NCI-H1930 (cell line): Measurements from ENCODE around the gene SEMA6D.

ENCODE experiments used
- DNase-seq, 2 experiments: peaks; one replicate each; lab custom pipeline; 2025; lab: John Stamatoyannopoulos, UW

SEMA6D gene

DNA sequence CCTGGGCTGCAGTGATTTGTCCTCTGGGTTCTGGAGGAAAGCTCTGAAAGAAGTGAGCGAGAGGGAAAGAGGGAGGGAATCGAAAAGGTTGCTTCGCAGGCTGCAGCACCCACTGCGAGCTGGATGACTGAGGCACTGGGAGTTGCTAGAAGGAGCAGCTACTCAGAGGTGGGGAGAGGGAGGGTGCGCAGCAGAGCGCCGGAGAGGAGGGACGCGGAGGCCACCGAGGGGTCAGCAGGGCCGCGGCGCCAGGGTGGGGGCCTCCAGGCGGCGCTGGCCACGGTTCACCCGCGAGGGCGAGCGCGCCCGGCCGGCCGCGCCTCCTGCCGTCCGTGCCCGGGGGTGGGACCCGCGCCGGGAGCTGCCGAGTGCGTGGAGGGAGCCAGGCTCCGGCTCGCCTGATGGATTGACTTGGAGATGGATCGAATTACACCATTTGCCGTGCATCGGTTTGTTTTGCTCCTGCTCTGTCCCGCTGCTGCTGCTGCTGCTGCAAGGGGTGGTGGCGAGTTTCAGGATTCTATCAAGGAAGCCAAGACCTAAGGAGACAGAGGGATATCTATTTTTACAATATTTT, at the start of gene SEMA6D:
Gene SEMA6D (plus strand): TSS at position 470 of the 577 bp plus-strand sequence. CDS start 42,294 bp downstream, outside the sequence.
- DNase-seq, result peak; percentile 57 to 58

- DNase-seq, result no peak
Observed at GRCh38 chr15:47669221-47669620, 48.1 kb upstream of the SEMA6D start.

- DNase-seq, result no peak
Observed at GRCh38 chr15:47670365-47670764, 46.9 kb upstream of the SEMA6D start.

- DNase-seq, result no peak
Observed at GRCh38 chr15:47673232-47673761, 44.0 kb upstream of the SEMA6D start.

DNA sequence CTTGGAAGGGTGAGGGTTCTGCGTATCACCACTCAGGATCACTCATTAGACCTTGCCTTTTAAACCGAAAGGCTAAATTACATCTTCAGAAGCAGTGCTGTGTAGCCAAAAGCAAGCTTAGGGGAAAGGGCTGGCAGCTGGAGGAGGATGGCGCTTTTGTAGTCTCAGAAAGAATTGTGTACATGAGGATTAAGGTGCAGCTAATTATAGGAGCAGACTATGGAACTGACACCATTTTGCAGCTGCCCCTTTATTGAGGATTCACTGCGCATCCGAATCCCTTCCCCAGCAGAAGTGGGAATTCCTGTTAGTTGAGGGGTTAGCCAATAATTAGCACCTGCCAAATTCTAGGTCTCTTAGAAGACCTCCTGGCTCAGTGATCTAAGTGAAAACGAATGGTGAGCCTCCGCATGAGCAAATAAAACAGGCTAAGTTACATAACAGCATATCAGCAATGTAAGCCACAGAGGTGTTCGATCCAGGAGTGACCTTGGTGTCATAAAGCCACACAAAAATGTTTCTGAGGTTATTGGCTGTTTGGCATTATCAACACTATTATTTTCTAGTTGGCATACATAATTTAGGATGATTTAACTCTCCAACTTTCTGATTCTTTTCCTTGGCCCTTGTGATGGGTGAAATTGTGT, 42.6 kb upstream of the SEMA6D start:
- peak; percentile 17 to 40 for DNase-seq

DNA sequence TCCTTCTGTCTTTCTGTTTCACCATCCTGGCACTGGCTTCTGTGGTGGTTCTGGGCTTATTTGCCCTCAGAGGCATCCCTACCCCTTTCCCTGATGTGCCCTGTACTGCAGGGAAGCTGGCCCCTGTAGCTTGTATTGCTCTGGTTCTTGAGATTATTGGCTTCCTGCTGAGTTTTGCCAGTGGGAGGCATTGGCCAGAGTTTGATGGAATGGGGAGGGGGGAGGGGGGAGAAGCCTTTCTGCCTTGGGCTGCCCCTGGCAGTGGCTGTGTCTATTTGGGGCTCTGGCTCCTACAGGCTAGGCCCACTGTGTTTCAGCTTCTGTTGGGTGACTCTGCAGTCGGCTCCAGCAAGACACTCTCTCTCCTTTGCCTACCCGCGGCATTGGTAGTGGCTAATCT, 41.6 kb upstream of the SEMA6D start:
- DNase-seq, result no peak

DNA sequence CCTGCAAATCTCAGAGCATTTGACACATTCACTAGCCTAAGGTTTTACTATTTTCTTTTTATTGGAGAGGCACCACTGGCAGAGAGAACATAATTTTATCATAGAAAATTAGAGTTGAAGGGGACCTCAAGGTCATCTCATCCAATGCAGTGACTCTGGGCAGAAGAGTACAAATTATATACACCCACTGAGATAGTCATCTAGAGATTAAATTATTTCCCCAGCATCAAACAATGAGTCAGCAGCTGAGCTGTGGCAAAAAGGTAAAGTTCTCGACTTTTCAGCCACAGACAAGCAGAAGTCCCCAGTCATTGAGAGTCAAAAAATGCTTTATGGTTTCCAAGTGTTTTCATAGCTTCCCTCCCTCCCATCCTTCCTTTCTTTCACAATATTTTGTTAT, 39.3 kb upstream of the SEMA6D start:
- no peak for DNase-seq

GRCh38 chr15:47682661-47683060, 34.6 kb upstream of the SEMA6D start:
- no peak for DNase-seq

GRCh38 chr15:47685141-47685870, 32.0 kb upstream of the SEMA6D start:
- no peak for DNase-seq

GRCh38 chr15:47688573-47689086, 28.7 kb upstream of the SEMA6D start:
- DNase-seq, result no peak

GRCh38 chr15:47689660-47690059, 27.6 kb upstream of the SEMA6D start:
- no peak for DNase-seq

DNA sequence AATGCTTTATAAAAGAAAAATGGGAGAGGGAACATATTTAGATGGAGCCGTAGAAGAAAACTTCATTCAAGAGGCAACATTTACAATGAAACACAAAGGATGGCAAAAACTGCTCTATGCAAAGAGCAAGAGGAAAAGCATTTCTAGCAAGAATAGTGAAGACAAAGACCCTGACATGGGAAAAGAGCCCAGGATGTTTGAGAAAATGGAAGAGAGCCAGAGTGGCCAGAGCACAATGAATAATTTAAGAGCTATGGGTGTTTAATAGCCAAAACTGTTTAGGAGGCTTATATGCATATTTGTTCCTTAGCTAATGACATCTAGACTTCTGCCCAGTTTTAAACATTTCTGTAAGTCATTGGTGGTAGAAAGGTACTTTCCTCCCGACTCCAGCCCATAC, 25.4 kb upstream of the SEMA6D start:
- DNase-seq, result no peak

DNA sequence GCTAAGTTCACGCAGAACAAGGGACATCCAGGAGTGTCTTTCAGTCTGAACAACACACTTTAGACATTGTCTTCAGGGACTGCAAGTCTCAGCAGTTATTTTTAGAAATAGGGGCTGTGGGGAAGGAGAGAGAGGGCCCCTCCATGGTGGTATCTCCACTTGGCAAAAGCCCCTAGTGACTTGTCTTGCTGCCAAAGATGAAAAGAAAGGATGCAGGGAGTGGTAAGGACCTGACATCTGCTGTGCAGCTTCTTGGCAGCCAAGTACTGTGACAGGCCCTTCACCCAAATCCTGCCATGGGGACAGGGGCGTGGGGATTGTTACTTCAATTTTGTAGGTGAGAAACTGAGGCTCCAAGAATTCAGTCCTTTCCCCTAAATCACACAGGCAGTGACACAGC, 21.0 kb upstream of the SEMA6D start:
- no peak for DNase-seq

DNA sequence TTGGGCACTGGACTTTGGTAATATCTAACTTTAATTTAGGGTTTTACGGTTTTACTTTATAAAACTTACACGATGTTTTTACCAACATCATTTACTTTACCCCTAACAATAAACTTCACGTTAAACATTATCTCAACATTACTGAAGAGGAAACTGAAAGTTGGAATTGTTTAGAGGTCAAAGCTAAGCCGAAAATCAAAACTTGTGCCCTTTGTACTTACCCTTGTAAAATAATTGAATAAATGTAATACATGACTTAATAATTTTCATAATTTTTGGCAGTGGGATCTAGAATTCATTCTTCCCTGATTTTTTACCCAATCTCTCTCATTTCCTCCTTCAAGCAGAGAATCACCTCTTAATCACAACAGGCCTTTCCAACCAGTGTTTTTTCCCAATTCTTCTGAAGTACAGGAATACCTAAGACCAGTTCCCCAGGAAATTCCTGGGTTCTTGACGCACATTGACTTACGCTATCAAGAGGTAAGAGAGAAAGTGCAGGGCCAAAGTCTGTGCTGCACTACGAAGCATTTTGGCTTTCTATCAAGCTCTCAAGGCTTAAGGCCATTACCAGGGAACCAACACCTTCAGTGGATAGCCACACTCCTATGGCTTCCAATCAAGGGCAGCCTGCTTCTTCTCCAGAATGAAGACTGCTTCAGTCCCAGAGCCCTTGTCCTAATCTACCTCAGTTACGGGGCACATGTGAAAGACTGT, 11.9 kb upstream of the SEMA6D start:
- DNase-seq, result no peak

- DNase-seq, result no peak
Observed at GRCh38 chr15:47707391-47707790, 9.9 kb upstream of the SEMA6D start.

GRCh38 chr15:47708161-47708980, 8.9 kb upstream of the SEMA6D start:
- DNase-seq, result no peak

DNA sequence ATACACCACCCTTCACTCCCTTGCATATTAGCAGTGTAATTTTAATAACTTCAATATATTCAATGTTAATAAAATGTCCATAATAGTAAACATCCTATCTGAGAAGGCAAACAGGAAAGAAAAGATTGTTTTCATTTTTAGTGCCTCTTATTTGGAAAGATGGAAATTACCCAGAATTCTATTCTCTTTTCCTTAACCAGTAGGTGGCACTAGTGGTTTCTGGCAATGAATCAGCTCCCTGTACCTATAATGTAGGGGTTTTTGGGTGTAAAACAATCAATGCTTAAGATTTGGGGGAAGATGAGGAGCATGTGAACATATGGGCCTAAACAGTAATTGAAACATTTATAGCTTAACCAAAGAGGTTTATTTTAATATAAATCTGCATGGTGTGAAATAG, 5.7 kb upstream of the SEMA6D start:
- no peak for DNase-seq

GRCh38 chr15:47715402-47715801, 1.9 kb upstream of the SEMA6D start:
- DNase-seq, result no peak

DNA sequence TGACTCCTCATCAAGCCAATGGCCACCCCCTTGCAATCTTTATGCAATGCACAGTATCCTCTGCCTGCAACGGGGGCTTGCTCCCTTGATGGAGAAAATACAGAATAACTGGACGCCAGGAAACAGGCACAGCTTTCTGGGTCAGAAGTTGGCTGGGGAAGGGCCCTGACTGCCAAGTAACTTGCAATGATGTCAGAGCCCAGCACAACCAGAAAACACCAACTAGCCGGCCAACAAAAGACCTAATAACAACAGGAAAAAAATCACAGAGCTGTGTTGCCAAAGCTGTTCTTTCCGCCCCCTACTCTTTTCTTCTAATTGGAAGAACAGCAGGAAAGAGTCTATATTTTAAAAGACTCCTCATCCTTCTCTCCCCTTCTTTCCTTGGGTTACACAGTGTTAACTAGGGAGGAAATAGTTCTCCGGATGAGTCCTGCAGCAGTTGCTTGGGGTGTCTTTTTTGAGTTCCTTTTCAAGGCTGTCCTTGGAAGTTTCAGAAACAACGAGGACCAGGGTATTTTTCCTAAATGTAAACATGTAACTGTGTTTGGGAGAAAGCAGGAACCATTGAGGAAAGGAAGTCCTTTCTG, 1.4 kb upstream of the SEMA6D start:
- no peak for DNase-seq

DNA sequence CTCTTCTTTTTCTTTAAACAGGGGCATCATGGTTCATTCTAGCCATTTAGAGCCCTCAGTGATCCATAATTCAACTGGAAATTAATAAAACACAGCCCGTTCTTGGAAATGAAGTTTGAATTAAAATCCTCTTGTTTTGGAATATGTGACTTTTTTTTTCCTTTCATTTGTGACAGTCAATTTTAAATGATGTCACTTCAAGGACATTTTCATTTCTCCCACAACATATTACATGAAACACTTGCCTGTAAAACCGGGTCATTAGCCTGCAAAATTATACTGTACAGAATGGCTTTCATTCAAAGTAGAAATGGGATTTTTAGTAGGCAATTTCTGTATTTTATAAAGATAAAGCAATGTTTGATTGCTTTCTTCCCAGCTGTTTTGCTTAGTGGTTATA, 789 bp upstream of the SEMA6D start:
- no peak for DNase-seq
